ENCODE data around the gene SETDB2. TPM values are rescaled to one million over a fixed set of nuclear protein-coding genes. Genes with fewer than 3 reads are reported as not detected.

The SETDB2 gene
- total and polyA plus RNA-seq, 2 of the 4 experiments (the other 2 are of a cell fraction): 4.3 to 5.7 TPM

DNA sequence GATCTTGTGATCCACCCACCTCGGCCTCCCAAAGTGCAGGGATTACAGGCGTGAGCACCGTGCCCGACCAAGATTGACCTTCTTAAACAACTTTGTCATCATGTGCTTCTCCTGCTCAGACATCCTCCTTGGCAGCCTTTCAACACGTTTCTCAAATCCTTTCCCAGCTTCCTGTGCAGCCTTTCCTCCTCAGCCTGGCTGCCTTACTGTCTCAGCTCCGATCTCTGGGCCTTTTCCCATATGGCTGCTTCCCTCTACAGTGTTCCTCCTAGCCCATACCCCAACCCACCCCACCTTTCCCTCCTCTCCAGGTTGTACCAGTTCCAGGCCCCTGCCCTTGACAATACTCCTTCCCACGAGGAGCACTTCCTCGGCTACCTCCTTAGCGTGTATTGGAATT lies 58.9 kb downstream of the SETDB2 start:
- peaks cover 3% of the 10 kb centered on the region for H3K36me3 ChIP-seq (ENCODE audit: control insufficient read depth, insufficient read depth, low read length)
- peak overlapping the region; percentile 33; the same call in 1 of the 3 replicates for H2BK15ac ChIP-seq (ENCODE audit: low read depth, low read length)
- H3K9me1 ChIP-seq (ENCODE audit: insufficient read depth, low read length): peaks cover 20% of the 10 kb centered on the region
- H2AK5ac ChIP-seq (ENCODE audit: low read depth, low read length): peak overlapping the region; percentile 57
- H3K18ac ChIP-seq (ENCODE audit: low read depth, low read length): peak overlapping the region; percentile 68
- H3K4me1 ChIP-seq (ENCODE audit: control insufficient read depth, insufficient read depth, low read length): peaks cover 12% of the 10 kb centered on the region
- WGBS, 2 experiments (ENCODE audit: extremely low coverage in 2 of 2, insufficient read length in 1 of 2): 42% methylated on average over 7 of the region's 9 CpGs; no CpG with 5 or more reads in 1 of the 2 experiments
- TF ChIP-seq, protein P1, sequence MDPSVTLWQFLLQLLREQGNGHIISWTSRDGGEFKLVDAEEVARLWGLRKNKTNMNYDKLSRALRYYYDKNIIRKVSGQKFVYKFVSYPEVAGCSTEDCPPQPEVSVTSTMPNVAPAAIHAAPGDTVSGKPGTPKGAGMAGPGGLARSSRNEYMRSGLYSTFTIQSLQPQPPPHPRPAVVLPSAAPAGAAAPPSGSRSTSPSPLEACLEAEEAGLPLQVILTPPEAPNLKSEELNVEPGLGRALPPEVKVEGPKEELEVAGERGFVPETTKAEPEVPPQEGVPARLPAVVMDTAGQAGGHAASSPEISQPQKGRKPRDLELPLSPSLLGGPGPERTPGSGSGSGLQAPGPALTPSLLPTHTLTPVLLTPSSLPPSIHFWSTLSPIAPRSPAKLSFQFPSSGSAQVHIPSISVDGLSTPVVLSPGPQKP (IDR thresholded peaks at IDR 0.05; ENCODE audit: borderline replicate concordance, low read depth, low read length): no peak
- TF ChIP-seq MAZ (IDR thresholded peaks at IDR 0.05; ENCODE audit: borderline replicate concordance, low read depth, low read length) (no peak), CHD1 (IDR thresholded peaks at IDR 0.05; ENCODE audit: low read depth, low read length) (no peak), RFX5 (IDR thresholded peaks at IDR 0.05; ENCODE audit: low read depth, low read length) (no peak), NFE2L2 (IDR thresholded peaks at IDR 0.05; ENCODE audit: low read depth, low read length) (no peak), FOS (IDR thresholded peaks at IDR 0.05; ENCODE audit: low read depth, low read length) (no peak), MAFK (IDR thresholded peaks at IDR 0.05; ENCODE audit: low read depth, low read length) (no peak), RCOR1 (IDR thresholded peaks at IDR 0.05; ENCODE audit: insufficient replicate concordance, low read length) (no peak), SMC3 (IDR thresholded peaks at IDR 0.05; ENCODE audit: low read depth, low read length) (no peak), RAD21 (IDR thresholded peaks at IDR 0.05; ENCODE audit: low read length) (no peak), MXI1 (IDR thresholded peaks at IDR 0.05; ENCODE audit: borderline replicate concordance, low read depth, low read length) (no peak), CEBPB (IDR thresholded peaks at IDR 0.05; ENCODE audit: low read depth, low read length) (no peak), POLR2A (IDR thresholded peaks at IDR 0.05; ENCODE audit: low read depth, low read length) (no peak)
- TF ChIP-seq, protein P2, sequence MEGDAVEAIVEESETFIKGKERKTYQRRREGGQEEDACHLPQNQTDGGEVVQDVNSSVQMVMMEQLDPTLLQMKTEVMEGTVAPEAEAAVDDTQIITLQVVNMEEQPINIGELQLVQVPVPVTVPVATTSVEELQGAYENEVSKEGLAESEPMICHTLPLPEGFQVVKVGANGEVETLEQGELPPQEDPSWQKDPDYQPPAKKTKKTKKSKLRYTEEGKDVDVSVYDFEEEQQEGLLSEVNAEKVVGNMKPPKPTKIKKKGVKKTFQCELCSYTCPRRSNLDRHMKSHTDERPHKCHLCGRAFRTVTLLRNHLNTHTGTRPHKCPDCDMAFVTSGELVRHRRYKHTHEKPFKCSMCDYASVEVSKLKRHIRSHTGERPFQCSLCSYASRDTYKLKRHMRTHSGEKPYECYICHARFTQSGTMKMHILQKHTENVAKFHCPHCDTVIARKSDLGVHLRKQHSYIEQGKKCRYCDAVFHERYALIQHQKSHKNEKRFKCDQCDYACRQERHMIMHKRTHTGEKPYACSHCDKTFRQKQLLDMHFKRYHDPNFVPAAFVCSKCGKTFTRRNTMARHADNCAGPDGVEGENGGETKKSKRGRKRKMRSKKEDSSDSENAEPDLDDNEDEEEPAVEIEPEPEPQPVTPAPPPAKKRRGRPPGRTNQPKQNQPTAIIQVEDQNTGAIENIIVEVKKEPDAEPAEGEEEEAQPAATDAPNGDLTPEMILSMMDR (conservative IDR thresholded peaks at IDR 0.05; ENCODE audit: low read depth, low read length): no peak
- TF ChIP-seq, protein P3, sequence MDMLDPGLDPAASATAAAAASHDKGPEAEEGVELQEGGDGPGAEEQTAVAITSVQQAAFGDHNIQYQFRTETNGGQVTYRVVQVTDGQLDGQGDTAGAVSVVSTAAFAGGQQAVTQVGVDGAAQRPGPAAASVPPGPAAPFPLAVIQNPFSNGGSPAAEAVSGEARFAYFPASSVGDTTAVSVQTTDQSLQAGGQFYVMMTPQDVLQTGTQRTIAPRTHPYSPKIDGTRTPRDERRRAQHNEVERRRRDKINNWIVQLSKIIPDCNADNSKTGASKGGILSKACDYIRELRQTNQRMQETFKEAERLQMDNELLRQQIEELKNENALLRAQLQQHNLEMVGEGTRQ (IDR thresholded peaks at IDR 0.05; ENCODE audit: low read depth, low read length): no peak
- POLR2A ChIA-PET (ENCODE audit: unreplicated experiment): no interaction called here
- BruUV-seq (replicated peaks): no TSS peak
- peak overlapping the region; percentile 80 for H2AFZ ChIP-seq (replicated peaks; ENCODE audit: low read length, poor library complexity)
- peak overlapping the region; percentile 85 for H3K4ac ChIP-seq (ENCODE audit: low read depth, low read length)
- no peaks in the 10 kb centered on the region for H4K20me1 ChIP-seq (ENCODE audit: insufficient read depth, low read length)
- in situ Hi-C loops (cut with MboI; ENCODE audit: low sequenced_read_pairs): no loop called here
- H4K91ac ChIP-seq (ENCODE audit: insufficient read depth, low read depth, low read length): peak overlapping the region; percentile 26
- H3K79me1 ChIP-seq (ENCODE audit: low read depth in 1 of 2, low read length in 2 of 2): peaks cover 11 to 38% of the 10 kb centered on the region in 2 experiments
- peak overlapping the region; percentile 84 for H2BK120ac ChIP-seq (ENCODE audit: low read depth, low read length)
- H3K4me2 ChIP-seq (ENCODE audit: low read depth, low read length): peak overlapping the region; percentile 18; the same call in 1 of the 2 replicates
- H3K27me3 ChIP-seq (ENCODE audit: control insufficient read depth, insufficient read depth, low read length): no peaks in the 10 kb centered on the region
- H4K8ac ChIP-seq (ENCODE audit: low read depth in 2 of 2, low read length in 2 of 2): peak overlapping the region; percentile 17 to 72; a peak in 3 of 4 replicates
- no peaks in the 10 kb centered on the region for H3K9me3 ChIP-seq (ENCODE audit: control insufficient read depth, insufficient read depth, low read length)
- H2BK20ac ChIP-seq (ENCODE audit: low read depth, low read length): peak overlapping the region; percentile 77; the same call in 1 of the 2 replicates
- DNase-seq: peak; percentile 77
- H3K27ac ChIP-seq (ENCODE audit: insufficient read depth, low read length): peak overlapping the region; percentile 25
- H4K5ac ChIP-seq (ENCODE audit: low read depth, low read length): peak overlapping the region; percentile 24
- H2BK5ac ChIP-seq (ENCODE audit: low read depth, low read length, poor library complexity, severe bottlenecking): peak overlapping the region; percentile 63
- H3K56ac ChIP-seq (ENCODE audit: extremely low read depth, insufficient read depth, low read length): no peak overlapping the region
- no peak for ATAC-seq (ENCODE audit: low read depth)
- CTCF ChIA-PET: interaction anchor here (0.8 to 0.9 kb wide), 2 partner anchors 55 kb away, joined by 3 read pairs; no protein-coding TSS in a partner anchor
- intact Hi-C loops (cut with micrococcal nuclease): no loop called here
- peak overlapping the region; percentile 21 for H2AK9ac ChIP-seq (replicated peaks; ENCODE audit: low read depth, low read length, poor library complexity)
- dilution Hi-C loops (cut with HindIII; ENCODE audit: low sequenced_read_pairs, unreplicated experiment): no loop called here
- H3K4me3 ChIP-seq (ENCODE audit: insufficient read depth, low read depth, low read length): no peak overlapping the region
- peak overlapping the region; percentile 2; the same call in 1 of the 2 replicates for H3K9ac ChIP-seq (ENCODE audit: low read depth, low read length)
- peak overlapping the region; percentile 88 for H3K14ac ChIP-seq (replicated peaks; ENCODE audit: low read depth, low read length)
- peak overlapping the region; percentile 7; the same call in 1 of the 2 replicates for H3K23ac ChIP-seq (ENCODE audit: low read depth, low read length)

All from IMR-90 (cell line).